Stimulated activated CD8-positive, alpha-beta memory T cell treated with anti-CD3 and anti-CD28 coated beads, Interleukin-7, amount 100 ng/mL, for 48 hours (primary cell): Measurements from ENCODE around the gene DST.
A peak's percentile ranks its signal among the peaks of the same experiment; 100 is the strongest.
"Not testable (repeated sequence)": the region's sequence is repeated elsewhere in the genome, so short reads cannot be mapped to it uniquely, and the experiment has no call there.

Experiments
- DNase-seq, 2 donors: peaks; one replicate each; pipeline ENCODE4 v3.0.0-alpha.2; 2020; ENCODE audit warnings: low read depth in 1 of 2; ENCODE audit errors: extremely low read depth in 1 of 2

DST gene

GRCh38 chr6:56573624-56574023 lies 69.1 kb downstream of the DST start:
- no peak for DNase-seq

DNA sequence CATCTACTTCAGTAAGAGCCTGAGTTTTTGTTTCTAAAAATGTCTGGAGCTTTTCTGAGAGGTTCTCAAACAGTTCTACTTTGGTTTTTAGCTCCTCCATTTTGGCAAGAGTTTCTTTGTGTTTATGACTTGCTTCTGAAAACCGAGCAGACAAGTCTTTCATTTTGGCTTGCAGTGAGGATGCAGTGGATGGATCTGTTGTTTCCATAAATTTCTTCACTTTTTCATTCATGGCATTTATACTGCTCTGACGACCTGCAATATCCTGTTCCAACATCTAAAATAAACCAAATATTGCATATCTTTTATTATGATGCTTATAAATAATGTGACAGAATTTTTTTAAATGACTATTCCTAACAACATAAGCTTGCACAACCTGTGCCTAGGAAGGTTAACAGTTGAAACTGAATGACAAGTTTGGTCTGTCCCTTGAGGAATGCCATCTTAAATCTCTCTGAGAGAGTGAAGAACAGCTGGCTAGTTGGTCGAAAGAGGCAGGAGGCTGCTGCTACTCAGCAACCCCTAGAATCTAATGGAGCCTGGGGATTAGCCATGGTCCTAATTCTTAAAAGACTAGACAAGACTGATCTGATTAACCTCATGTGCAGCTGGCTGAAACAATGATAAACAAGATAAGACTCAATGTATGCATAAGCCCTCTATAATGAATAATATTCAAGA lies 69.8 kb downstream of the DST start:
- DNase-seq: no peak

DNA sequence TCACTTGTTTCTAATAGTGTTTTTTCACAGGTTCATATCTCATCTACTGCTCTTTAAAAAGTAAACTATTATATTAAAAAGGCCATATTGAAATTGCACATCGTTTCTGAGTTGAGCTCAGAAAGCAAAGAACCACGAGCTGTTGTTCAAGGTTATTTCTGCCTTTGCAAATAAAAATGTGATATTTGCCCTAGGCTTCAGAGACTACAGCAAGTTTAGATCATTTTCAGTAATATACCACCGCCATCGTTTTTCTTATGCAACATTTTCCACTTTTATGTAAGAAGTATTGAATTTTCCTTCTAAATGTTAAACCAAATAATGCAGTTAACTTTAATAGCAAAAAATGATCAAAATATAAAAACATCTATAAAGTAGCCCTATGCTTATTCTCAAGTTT lies 71.1 kb downstream of the DST start:
- no peak for DNase-seq

- DNase-seq: no peak
Observed at GRCh38 chr6:56570413-56571359, 72.0 kb downstream of the DST start.

- no peak for DNase-seq
Observed at GRCh38 chr6:56567501-56567900, 75.2 kb downstream of the DST start.

GRCh38 chr6:56562730-56563129 lies 80.0 kb downstream of the DST start:
- not testable (repeated sequence) for DNase-seq

DNA sequence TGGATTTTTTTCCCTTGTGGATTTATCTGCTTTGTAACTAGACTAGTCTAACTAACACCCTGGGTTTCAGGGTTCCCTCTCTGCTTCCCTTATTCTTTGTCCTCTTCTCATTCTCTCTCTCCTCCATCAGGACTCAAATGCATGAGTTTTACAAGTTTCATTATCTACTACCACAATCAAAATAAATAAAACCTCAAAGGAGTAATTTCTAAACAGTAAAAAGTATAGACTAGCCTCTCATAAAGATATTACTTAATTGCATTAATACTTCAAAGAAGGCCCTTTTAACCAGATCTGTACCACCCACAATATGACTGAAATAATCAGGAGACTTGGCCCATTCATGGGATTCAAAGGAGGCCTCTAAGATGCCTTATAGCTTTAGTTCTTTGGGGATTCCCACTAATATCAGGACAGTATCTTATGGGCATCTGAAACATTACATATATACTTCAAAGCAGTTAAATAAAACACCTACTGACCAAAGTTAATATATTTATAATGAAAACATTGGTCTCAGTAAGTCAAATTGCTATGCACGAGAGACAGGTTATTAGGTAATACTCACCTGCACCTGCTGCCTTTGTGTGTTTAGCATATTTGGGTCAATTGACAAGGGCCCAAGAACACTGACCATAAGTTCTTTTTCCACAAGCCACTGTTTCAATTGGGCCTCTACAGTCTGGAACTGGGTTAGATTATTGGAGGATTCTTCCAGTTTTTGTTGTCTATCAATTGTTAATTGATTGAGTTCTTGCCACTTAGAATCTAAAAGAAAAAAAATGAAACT lies 85.7 kb downstream of the DST start:
- DNase-seq: no peak

GRCh38 chr6:56555438-56555872 lies 87.2 kb downstream of the DST start:
- no peak for DNase-seq

DNA sequence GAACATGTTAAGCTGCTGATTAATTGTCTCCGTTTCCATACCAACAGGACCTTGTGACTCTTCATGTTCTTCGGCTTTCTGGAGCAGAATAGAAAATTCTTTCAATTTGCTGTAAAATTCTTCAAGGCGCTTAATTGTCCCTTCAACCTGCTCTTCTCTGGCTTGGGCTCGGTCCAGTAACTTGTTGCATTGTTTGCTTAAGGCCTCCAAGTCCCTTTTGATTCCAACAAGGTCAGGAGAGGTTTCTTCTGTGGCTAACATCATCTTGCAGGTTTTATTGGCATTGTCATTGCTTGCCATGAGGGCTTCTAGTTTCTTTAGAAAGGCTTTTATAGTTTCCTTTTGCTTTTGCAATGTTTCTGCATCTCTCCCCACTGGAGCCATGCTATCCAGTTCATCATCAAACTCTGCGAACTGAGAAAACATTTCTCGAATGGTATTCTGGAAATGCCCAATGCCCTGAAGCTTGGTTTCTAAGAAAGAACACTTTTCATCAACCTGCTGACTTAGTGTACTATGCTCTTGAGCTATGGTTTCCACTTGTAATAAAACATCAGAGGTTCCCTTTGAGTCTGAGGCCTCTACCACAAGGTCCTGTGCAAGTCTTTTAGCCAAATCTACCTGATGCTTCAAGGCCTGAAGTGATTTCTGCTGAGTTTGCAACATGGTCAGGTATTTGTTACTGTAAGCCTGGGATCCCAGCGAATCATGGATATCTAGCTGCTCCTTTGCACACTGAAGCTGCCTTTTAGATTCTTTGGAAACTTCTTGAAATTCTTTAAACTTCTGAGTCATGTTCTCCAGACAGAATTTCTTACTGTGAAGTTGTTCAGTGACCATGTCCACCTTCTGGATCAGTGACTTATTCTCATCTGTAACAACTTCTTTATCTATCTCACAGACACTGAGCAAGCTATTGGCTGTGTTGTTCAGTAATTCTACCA lies 90.2 kb downstream of the DST start:
- no peak for DNase-seq

- no peak for DNase-seq
Observed at GRCh38 chr6:56551409-56552120, 91.1 kb downstream of the DST start.

- DNase-seq: no peak
Observed at GRCh38 chr6:56550301-56550700, 92.4 kb downstream of the DST start.

DNA sequence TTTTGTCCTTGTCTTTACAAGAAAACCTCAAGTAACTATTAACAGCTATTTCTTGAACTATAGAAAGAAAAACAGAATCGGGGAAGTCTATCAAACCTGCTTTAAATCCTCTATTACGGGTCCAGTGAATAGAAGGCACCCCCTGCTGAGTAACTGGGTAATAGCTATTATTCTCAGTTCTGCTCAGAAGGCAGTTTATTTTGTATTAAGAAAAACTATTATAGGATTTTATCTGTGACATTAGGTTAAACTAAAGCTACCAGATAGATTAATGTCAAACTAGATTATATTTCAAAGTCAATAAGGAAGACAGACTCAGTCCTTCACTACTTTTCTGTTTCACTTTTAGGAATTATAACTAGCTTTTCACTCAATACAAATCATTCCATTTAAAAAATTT lies 93.7 kb downstream of the DST start:
- no peak for DNase-seq

DNA sequence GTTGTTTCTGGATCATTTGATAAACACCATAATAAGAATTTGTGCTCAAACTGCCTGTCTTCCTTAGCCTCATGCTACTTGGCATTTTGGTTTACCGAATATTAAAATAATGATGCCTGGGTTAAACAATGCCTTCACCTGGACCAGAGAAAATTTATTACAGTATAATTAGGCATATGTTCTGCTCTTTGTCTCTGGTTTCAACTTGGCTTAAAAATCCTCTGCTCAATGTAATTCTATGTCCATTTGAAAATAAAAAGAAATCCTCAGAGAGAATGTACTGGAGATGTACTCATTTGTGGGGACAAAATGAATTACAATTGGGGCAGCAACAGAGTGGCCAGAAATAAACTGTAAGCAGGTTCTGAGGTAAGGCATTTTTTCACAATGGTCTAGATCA lies 95.0 kb downstream of the DST start:
- DNase-seq: no peak

GRCh38 chr6:56542364-56543331 lies 100.0 kb downstream of the DST start:
- peak; percentile 48 to 75 for DNase-seq

DNA sequence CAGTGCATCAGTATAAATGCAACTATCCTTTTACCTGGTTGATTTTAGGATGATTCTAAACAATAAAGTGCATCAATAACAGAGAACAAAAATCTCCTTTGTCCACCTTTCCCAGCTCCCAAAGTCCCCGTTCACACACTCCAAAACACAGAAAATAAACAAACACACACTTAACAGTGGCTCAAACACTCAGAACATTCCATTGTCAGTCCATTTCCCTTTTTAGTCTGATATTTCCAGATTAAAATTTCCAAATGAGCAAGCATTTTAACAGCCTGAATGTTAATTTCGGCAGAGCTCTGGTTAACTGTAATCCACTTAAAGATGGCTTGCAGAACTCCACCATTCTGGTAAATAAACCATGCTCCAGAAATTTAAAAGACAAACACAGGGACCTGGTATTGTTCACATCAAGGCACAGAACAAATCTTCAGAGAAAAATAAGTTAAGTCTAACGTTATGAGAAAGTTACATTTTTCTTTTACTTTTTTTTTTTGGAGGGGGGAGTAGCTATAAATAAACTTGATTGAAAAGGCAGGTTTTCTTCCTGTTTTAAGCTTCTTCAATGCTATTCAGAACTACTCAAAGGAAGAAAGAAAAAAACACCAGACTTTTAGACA lies 100.8 kb downstream of the DST start:
- DNase-seq: no peak

- DNase-seq: no peak
Observed at GRCh38 chr6:56541030-56541600, 101.6 kb downstream of the DST start.

GRCh38 chr6:56540232-56541029 lies 102.3 kb downstream of the DST start:
- no peak for DNase-seq
